Fibroblast of the conjunctiva (primary cell): ENCODE data around the gene CYP19A1.

ENCODE experiments used
- DNase-seq: peaks from one replicate; pipeline ENCODE4 v3.0.0-alpha.2; 2010; ENCODE audit warnings: low read depth

The CYP19A1 gene

DNA sequence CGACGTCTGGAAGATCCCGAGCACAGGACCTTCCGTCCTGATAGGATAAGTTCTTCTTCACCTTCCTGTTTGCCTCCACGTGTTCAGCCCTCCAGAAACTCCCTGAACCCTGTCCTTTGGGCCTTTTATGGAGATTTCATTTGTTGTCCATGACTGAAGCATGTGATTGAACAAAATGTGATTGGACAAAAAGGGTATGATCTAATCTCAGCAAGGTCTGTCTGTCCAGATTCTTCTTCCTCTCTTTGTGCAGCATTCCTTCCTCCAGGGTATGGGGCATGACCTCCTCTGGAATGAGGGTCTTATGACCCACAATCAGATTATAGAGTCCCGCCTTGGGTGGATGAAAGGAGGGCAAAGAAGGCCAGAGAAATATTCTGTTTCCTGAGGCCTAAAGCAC lies at the start of gene CYP19A1:
Gene CYP19A1 (minus strand): TSS at position 101 of the 400 bp plus-strand sequence. CDS start 95,684 bp downstream, outside the sequence.
- DNase-seq: no peak

DNA sequence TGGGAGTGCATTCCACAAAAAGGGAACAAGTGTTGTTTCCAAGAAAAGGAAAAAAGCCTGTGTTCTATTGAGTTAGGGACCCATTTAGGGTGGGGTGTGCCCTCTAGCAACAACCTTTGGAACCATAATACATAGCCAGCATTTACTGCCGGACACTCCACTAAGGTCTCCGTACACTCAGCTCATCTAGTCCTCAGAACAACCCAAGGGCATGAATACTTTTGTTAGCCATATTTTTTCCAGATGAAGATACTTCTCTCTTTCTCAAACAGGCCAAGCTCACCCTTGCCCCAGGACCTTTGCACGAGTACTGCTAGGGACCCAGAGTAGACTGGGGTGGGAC lies 49.3 kb upstream of the CYP19A1 start:
- no peak for DNase-seq

- DNase-seq: no peak
Observed at GRCh38 chr15:51386960-51387698, 48.7 kb upstream of the CYP19A1 start.

DNA sequence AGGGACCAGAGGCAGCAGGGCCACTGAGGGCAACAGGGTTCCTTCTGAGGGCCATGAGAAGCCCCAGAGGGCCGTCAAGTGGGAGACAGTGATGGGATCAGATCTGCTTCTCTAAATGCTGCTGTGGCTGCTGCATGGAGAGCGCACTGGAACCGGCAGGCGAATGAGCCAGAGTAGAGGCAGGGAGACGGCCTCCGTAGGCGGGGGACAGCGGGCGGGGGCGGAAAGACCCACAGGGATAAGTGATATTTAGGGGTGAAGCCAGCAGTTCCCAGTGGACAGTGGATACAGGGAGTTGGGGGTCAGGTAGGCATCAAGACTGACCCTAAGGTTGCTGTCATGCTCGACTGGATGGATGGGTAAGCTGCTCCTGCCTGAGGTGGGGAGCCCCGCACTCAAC lies 48.1 kb upstream of the CYP19A1 start:
- DNase-seq: no peak

- no peak for DNase-seq
Observed at GRCh38 chr15:51386029-51386428, 47.6 kb upstream of the CYP19A1 start.

- no peak for DNase-seq
Observed at GRCh38 chr15:51382787-51383186, 44.4 kb upstream of the CYP19A1 start.

GRCh38 chr15:51380999-51381806 lies 42.8 kb upstream of the CYP19A1 start:
- DNase-seq: peak; percentile 71

DNA sequence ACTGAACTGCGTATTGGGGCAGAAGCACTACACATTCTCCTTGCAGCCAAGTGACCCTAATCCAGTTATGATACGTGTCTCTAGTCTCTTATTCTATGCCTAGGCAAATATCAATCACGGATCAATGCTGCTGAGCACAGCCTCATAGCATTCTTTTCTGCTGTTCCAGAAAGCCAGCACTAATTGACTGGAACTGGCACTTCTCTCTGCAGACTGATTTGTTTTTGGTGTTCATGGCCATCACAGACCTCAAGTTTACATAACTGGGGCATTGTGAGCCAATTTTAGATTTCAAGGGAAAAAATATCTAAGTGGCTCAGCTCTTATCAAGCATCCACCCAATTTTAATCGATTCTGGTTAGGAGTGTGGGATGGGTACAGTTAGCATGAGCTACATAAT lies 41.0 kb upstream of the CYP19A1 start:
- no peak for DNase-seq

- DNase-seq: no peak
Observed at GRCh38 chr15:51378406-51378805, 40.0 kb upstream of the CYP19A1 start.

GRCh38 chr15:51377038-51377786 lies 38.8 kb upstream of the CYP19A1 start:
- DNase-seq: peak; percentile 65

GRCh38 chr15:51375966-51376640 lies 37.7 kb upstream of the CYP19A1 start:
- DNase-seq: no peak

DNA sequence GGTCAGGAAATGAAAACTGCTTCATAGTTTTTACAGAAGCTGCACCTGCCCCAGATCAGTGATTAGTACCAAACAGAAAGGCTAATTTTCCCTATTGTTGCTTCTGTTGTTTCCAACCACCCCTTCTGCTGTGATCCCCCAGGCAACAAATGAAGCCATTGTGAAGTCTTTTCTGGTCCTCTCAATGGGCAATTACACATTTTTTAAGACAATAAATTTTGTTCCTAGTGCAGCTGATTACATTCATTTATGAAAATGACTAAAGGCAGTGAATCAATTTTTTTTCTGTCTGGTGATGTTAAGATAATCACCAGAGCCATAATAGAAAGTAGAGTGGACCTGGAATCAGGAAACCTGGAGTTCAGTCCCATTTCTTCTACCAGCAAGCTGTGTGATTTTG lies 35.7 kb upstream of the CYP19A1 start:
- DNase-seq: no peak

- DNase-seq: no peak
Observed at GRCh38 chr15:51371266-51371665, 32.9 kb upstream of the CYP19A1 start.

DNA sequence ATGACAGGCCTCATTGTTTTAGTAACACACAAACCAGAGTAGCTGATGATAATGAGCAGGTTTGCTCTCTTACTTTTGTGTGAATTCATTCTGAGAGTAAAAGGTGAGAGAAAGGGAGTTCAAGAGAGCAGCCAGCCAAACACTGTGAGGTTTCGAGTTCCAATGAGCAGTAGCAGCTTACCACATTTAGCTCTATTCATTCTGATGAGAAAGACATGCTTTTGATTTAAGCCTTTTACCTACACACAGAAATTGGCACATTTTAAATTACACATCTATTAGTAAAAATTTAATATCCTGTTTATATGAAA lies 31.0 kb upstream of the CYP19A1 start:
- no peak for DNase-seq

DNA sequence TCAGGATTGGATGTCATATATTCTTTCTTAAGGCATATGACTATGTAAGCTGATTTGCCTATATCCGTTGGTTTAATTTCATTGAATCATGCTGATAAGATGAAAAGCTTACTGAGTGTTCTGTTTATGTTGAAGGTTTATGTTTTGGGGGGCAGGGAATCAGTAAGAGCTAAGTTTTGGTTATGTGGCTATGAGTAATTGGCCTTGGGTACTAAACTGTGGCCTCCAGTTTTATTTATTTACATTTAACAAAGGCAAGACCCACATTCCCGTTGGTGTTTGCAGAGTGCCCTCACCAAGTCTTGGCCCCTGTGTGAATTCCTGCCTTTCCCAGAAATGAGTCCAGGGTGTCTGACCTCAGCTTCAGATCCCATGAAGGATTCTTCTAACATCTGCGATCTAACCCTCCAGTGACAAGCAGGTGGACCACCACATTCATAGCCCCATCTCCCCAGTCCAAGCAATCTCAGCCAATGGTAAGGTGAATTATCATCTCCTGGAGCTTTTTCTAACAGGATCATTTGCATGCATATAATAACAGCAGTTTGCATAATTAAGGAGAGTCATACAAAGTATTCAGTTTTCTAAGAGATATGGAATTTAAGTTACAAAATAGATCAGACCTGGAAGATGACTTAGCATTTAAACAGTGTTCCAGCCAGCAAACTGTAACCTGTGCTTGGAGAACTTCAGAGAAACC lies 30.5 kb upstream of the CYP19A1 start:
- DNase-seq: no peak

DNA sequence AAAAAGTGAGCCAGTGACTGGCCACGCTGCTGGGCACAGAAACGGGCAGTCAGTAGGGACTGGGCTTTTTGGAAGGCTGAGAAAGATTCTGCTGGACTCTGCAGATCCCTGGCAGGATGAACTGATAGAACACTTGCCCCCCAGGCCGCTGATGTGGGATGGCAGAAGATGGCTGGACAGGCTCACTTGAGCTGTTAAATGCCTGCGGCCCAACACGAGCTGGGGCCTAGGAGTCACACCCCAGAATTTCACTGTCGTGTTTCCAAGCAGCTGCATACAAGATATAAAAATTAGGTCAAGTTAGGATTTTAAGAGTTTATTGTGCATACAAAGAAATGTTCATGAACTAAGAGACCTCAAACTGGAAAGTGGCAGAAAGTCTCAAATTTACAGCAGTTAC lies 29.9 kb upstream of the CYP19A1 start:
- DNase-seq: no peak

- no peak for DNase-seq
Observed at GRCh38 chr15:51367322-51367976, 29.1 kb upstream of the CYP19A1 start.

DNA sequence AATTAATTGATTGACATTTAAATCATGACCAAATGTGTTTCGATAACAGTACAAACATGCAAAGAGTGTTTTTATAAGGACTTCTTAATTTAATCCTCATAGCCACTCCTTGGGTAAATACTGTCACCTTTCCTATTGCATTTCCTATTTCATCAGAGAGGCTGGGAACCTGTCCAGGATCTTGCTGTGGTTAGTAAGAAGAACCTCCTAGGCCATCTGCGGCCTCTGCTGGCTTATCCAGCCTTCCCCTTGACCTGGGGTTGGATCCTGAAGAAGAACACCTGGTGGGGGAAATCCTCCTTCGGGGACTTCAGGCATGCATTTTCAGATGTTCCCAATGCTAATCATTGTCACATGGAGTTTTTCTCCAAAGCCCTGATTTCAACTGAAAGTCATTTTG lies 28.5 kb upstream of the CYP19A1 start:
- DNase-seq: peak; percentile 39

DNA sequence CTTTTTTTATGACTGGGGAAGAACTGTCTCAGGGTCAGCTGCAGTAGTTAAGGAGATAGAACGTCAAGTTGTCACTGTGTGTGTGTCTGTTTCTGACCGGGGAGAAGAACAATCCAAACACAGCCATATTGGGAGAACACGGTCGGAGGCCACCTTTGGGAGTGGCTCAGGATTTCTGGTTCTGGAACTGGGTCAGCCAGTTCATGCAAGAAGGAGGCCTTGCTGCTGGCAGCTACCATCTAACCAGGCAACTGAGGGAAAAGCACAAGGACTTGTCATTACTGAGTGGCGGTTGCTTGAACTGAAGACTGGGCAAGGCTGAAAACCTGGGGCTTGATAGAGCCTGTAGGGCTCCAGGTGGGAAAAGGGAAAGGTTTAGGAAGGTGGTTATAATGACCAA lies 27.7 kb upstream of the CYP19A1 start:
- DNase-seq: no peak

GRCh38 chr15:51365417-51365816 lies 27.0 kb upstream of the CYP19A1 start:
- no peak for DNase-seq

GRCh38 chr15:51363383-51363782 lies 25.0 kb upstream of the CYP19A1 start:
- DNase-seq: no peak
